Neural cell (in vitro differentiated cells): ENCODE measurements around the gene TENT4B. TPM values are rescaled to one million over a fixed set of nuclear protein-coding genes. Genes with fewer than 3 reads are reported as not detected.

Source experiments
- H2AFZ ChIP-seq: fragments of 200-600, 300-800 bp; sonication (generic), shearing (Covaris generic); 2 replicates; pipeline ENCODE4 v1.6.0; 2014; ENCODE audit warnings: low read depth, mild to moderate bottlenecking, antibody characterized with exemption, low read length, moderate library complexity
- H3F3A ChIP-seq: fragments of 200-600 bp; shearing (Covaris generic); 2 replicates; pipeline ENCODE4 v1.6.1; 2016; ENCODE audit warnings: mild to moderate bottlenecking, moderate library complexity, mixed read lengths, antibody characterized with exemption, low read length; ENCODE audit not compliant: insufficient read depth, poor library complexity, severe bottlenecking
- H3K27ac ChIP-seq: fragments of 200-600, 300-800 bp; sonication (generic), shearing (Covaris generic); 2 replicates; pipeline ENCODE4 v1.5.1; 2014; ENCODE audit warnings: mild to moderate bottlenecking, low read length, moderate library complexity
- H3K27me3 ChIP-seq: fragments of 300-800, 200-600 bp; sonication (generic), shearing (Covaris generic); 2 replicates; pipeline ENCODE4 v1.6.0; 2014; ENCODE audit warnings: mild to moderate bottlenecking, low read depth, low read length, moderate library complexity; ENCODE audit not compliant: insufficient read depth
- H3K36me3 ChIP-seq: fragments of 300-800, 200-600 bp; sonication (generic), shearing (Covaris generic); 2 replicates; pipeline ENCODE4 v1.5.1; 2014; ENCODE audit warnings: mild to moderate bottlenecking, antibody characterized with exemption, low read length, moderate library complexity; ENCODE audit not compliant: insufficient read depth
- H3K4me2 ChIP-seq: fragments of 300-800, 200-600 bp; sonication (generic), shearing (Covaris generic); 2 replicates; pipeline ENCODE4 v1.6.0; 2014; ENCODE audit warnings: mild to moderate bottlenecking, low read length
- H3K4me3 ChIP-seq: fragments of 300-800, 200-600 bp; sonication (generic), shearing (Covaris generic); 2 replicates; pipeline ENCODE4 v1.5.1; 2014; ENCODE audit warnings: mild to moderate bottlenecking, low read length, moderate library complexity
- H3K79me2 ChIP-seq: fragments of 200-600 bp; shearing (Covaris generic); replicated peaks from 2 replicates; pipeline ENCODE4 v1.6.0; 2014; ENCODE audit warnings: mild to moderate bottlenecking, low read length, moderate library complexity; ENCODE audit not compliant: insufficient read depth
- H3K9ac ChIP-seq: fragments of 300-800, 200-600 bp; sonication (generic), shearing (Covaris generic); 2 replicates; pipeline ENCODE4 v1.6.1; 2016; ENCODE audit warnings: mild to moderate bottlenecking, low read length, mixed read lengths
- H3K9me2 ChIP-seq: fragments of 200-600 bp; shearing (Covaris generic); 2 replicates; pipeline ENCODE4 v1.6.1; 2016; ENCODE audit warnings: mild to moderate bottlenecking, low read length, mixed read lengths; ENCODE audit not compliant: insufficient read depth
- H3K9me3 ChIP-seq: fragments of 200-600, 300-800 bp; sonication (generic), shearing (Covaris generic); 2 replicates; pipeline ENCODE4 v1.6.1; 2016; ENCODE audit warnings: mild to moderate bottlenecking, mixed run types, low read length, moderate library complexity, mixed read lengths
- H4K20me1 ChIP-seq: fragments of 200-600 bp; shearing (Covaris generic); 2 replicates; pipeline ENCODE4 v1.6.1; 2016; ENCODE audit warnings: mild to moderate bottlenecking, mixed run types; ENCODE audit not compliant: insufficient read depth
- EP300 ChIP-seq: fragments of 450-650 bp; conservative IDR thresholded peaks from 2 replicates; pipeline ENCODE4 v1.6.1; 2014; ENCODE audit warnings: antibody characterized with exemption, mild to moderate bottlenecking, moderate library complexity; ENCODE audit not compliant: poor library complexity, severe bottlenecking
- EZH2 ChIP-seq: fragments of 200-600, 300-800 bp; shearing (Covaris generic), sonication (generic); IDR thresholded peaks from 2 replicates; pipeline ENCODE4 v1.6.1; 2014; ENCODE audit warnings: antibody characterized with exemption, low read length, borderline replicate concordance, mild to moderate bottlenecking; ENCODE audit not compliant: insufficient read depth, poor library complexity, severe bottlenecking
- MXI1 ChIP-seq: fragments of 450-650 bp; conservative IDR thresholded peaks from 2 replicates; pipeline ENCODE4 v1.6.1; 2014; ENCODE audit warnings: antibody characterized with exemption, mild to moderate bottlenecking; ENCODE audit not compliant: poor library complexity, severe bottlenecking
- POLR2AphosphoS5 ChIP-seq: IDR thresholded peaks from 2 replicates; pipeline ENCODE4 v1.6.1; 2012
- RAD21 ChIP-seq: fragments of 450-650 bp; conservative IDR thresholded peaks from 2 replicates; pipeline ENCODE4 v1.6.1; 2014; ENCODE audit warnings: antibody characterized with exemption, mild to moderate bottlenecking, moderate library complexity
- SMC3 ChIP-seq: fragments of 450-650 bp; conservative IDR thresholded peaks from 2 replicates; pipeline ENCODE4 v1.6.1; 2014; ENCODE audit warnings: antibody characterized with exemption, mild to moderate bottlenecking, moderate library complexity; ENCODE audit not compliant: poor library complexity
- TAF1 ChIP-seq: IDR thresholded peaks from 2 replicates; pipeline ENCODE4 v1.6.1; 2012; ENCODE audit warnings: low read depth
- polyA plus RNA-seq: library from polyadenylated mRNA; depleted of rRNA; stranded (reverse); fragments of >200 nt; gene quantifications from 2 replicates; pipeline ENCODE4 v1.2.3, GENCODE V29; 2014
- TF ChIP-seq, protein P1 (sequence below): fragments of 450-650 bp; IDR thresholded peaks from 2 replicates; pipeline ENCODE4 v1.5.1; 2014; ENCODE audit warnings: antibody characterized with exemption, mild to moderate bottlenecking, moderate library complexity; ENCODE audit not compliant: poor library complexity, severe bottlenecking
- TF ChIP-seq, protein P2 (sequence below): IDR thresholded peaks from 2 replicates; pipeline ENCODE4 v1.6.1; 2012; ENCODE audit warnings: borderline replicate concordance

The TENT4B gene
- polyA plus RNA-seq, 1 donor from 2014 or later: 16.9 TPM

DNA sequence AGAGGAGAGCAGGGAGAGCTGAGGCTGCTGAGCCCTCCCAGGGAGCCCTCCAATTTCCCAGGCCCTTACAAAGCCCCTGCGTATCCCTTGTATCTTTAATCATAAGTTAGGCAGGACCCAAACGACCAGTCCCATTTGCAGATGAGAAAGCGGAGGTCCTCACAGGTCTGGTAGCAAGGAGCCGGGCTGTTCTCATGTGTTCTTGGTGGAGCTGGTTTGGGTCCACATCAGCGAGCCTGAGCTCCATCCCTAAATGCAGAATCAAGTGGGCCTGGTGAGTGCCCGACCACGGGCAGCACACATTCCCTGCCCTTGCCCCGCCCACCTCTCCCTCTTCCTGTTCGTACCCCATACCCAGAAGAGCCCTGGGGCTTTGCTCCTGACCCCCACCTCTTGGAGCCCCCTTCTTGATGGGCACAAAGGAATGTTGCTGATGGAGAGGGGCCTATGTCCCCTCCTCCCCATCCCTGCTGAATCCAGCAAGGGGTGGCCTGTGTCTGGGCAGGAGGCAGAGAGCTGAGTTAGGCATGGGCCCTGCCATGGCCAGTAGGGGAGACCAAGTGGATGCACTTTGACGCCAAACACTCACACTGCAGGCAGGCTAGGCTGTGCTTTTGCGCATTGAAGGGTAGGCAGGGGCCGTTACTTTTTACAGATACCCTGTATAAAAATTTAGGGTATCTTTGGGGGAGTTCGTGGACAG lies 95.0 kb downstream of the TENT4B start:
- H2AFZ ChIP-seq: no peak overlapping the region
- no peaks in the 10 kb centered on the region for H4K20me1 ChIP-seq
- H3K9me3 ChIP-seq: no peaks in the 10 kb centered on the region
- H3K79me2 ChIP-seq: no peaks in the 10 kb centered on the region
- TF ChIP-seq, protein P1, sequence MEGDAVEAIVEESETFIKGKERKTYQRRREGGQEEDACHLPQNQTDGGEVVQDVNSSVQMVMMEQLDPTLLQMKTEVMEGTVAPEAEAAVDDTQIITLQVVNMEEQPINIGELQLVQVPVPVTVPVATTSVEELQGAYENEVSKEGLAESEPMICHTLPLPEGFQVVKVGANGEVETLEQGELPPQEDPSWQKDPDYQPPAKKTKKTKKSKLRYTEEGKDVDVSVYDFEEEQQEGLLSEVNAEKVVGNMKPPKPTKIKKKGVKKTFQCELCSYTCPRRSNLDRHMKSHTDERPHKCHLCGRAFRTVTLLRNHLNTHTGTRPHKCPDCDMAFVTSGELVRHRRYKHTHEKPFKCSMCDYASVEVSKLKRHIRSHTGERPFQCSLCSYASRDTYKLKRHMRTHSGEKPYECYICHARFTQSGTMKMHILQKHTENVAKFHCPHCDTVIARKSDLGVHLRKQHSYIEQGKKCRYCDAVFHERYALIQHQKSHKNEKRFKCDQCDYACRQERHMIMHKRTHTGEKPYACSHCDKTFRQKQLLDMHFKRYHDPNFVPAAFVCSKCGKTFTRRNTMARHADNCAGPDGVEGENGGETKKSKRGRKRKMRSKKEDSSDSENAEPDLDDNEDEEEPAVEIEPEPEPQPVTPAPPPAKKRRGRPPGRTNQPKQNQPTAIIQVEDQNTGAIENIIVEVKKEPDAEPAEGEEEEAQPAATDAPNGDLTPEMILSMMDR: no peak
- TF ChIP-seq MXI1: no peak
- TF ChIP-seq, protein P2, sequence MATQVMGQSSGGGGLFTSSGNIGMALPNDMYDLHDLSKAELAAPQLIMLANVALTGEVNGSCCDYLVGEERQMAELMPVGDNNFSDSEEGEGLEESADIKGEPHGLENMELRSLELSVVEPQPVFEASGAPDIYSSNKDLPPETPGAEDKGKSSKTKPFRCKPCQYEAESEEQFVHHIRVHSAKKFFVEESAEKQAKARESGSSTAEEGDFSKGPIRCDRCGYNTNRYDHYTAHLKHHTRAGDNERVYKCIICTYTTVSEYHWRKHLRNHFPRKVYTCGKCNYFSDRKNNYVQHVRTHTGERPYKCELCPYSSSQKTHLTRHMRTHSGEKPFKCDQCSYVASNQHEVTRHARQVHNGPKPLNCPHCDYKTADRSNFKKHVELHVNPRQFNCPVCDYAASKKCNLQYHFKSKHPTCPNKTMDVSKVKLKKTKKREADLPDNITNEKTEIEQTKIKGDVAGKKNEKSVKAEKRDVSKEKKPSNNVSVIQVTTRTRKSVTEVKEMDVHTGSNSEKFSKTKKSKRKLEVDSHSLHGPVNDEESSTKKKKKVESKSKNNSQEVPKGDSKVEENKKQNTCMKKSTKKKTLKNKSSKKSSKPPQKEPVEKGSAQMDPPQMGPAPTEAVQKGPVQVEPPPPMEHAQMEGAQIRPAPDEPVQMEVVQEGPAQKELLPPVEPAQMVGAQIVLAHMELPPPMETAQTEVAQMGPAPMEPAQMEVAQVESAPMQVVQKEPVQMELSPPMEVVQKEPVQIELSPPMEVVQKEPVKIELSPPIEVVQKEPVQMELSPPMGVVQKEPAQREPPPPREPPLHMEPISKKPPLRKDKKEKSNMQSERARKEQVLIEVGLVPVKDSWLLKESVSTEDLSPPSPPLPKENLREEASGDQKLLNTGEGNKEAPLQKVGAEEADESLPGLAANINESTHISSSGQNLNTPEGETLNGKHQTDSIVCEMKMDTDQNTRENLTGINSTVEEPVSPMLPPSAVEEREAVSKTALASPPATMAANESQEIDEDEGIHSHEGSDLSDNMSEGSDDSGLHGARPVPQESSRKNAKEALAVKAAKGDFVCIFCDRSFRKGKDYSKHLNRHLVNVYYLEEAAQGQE: no peak
- no peak for TF ChIP-seq EP300
- no peak for TF ChIP-seq TAF1
- no peak for TF ChIP-seq EZH2
- no peak for TF ChIP-seq RAD21
- TF ChIP-seq SMC3: no peak
- TF ChIP-seq POLR2AphosphoS5: no peak
- H3K4me3 ChIP-seq: no peak overlapping the region
- no peaks in the 10 kb centered on the region for H3F3A ChIP-seq
- H3K36me3 ChIP-seq: no peaks in the 10 kb centered on the region
- H3K27ac ChIP-seq: no peak overlapping the region
- peaks cover 12% of the 10 kb centered on the region for H3K27me3 ChIP-seq
- H3K9me2 ChIP-seq: no peaks in the 10 kb centered on the region
- no peak overlapping the region for H3K9ac ChIP-seq
- H3K4me2 ChIP-seq: no peak overlapping the region

DNA sequence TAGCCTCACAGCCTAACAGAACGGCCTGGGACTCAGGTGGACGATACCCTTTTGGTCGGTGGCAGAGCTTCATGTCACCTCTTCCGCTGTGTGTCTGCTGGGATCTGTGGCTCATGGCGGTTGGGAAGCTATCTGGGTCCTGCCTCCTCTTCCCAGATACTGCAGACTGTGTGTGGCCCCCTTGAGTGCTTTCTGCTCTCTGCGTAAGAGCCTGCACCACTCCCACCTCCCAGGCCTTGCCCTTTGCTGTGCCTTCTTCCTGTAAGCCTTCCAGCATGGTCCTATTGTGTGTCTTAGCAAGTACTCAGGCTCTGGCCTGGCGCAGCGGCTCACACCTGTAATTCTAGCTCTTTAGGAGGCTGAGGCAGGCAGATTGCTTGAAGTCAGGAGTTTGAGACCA lies 95.7 kb downstream of the TENT4B start:
- no peak overlapping the region for H3K4me2 ChIP-seq
- H3F3A ChIP-seq: no peaks in the 10 kb centered on the region
- peaks cover 12% of the 10 kb centered on the region for H3K27me3 ChIP-seq
- H3K9ac ChIP-seq: no peak overlapping the region
- TF ChIP-seq, protein P2: no peak
- TF ChIP-seq, protein P1: no peak
- TF ChIP-seq EZH2: no peak
- H3K9me2 ChIP-seq: no peaks in the 10 kb centered on the region
- no peaks in the 10 kb centered on the region for H3K36me3 ChIP-seq
- H4K20me1 ChIP-seq: no peaks in the 10 kb centered on the region
- H2AFZ ChIP-seq: no peak overlapping the region
- no peaks in the 10 kb centered on the region for H3K9me3 ChIP-seq
- H3K27ac ChIP-seq: no peak overlapping the region
- H3K79me2 ChIP-seq: no peaks in the 10 kb centered on the region
- H3K4me3 ChIP-seq: no peak overlapping the region
